ENCODE results near the gene ATOH8.

Gene ATOH8

GRCh38 chr2:85735691-85736090 lies 18.1 kb upstream of the ATOH8 start:
- H3K27ac ChIP-seq, result no peak overlapping the region

GRCh38 chr2:85736456-85737355 lies 17.1 kb upstream of the ATOH8 start:
- Histone ChIP-seq H3K4me3 (IDR thresholded peaks at IDR 0.05; ENCODE audit: insufficient read depth, low read depth, low read length) (no peak overlapping the region), H3K27me3 (ENCODE audit: insufficient read depth, low read depth) (no peaks in the 10 kb centered on the region; the same call in 1 of the 2 replicates), H3K4me1 (ENCODE audit: low read depth, poor library complexity, severe bottlenecking) (no peaks in the 10 kb centered on the region), H4K20me1 (ENCODE audit: insufficient read depth) (no peaks in the 10 kb centered on the region), H3K9ac (no peak overlapping the region), H3K27ac (no peak overlapping the region), H2AFZ (ENCODE audit: low read depth) (no peak overlapping the region), H3K79me2 (ENCODE audit: insufficient read depth, low read depth) (no peaks in the 10 kb centered on the region), H3K36me3 (ENCODE audit: insufficient read depth) (no peaks in the 10 kb centered on the region), H3K4me2 (no peak overlapping the region)
- no peak for TF ChIP-seq CTCF (conservative IDR thresholded peaks at IDR 0.05; ENCODE audit: low read depth, low read length)

More at GRCh38 chr2:85735691-85736090, 18.1 kb upstream of the ATOH8 start:
- H3K4me3 ChIP-seq (IDR thresholded peaks at IDR 0.05; ENCODE audit: insufficient read depth, low read depth, low read length), result no peak overlapping the region
- TF ChIP-seq CTCF (conservative IDR thresholded peaks at IDR 0.05; ENCODE audit: low read depth, low read length), result no peak
- no peak overlapping the region for H3K9ac ChIP-seq
- no peak overlapping the region for H2AFZ ChIP-seq (ENCODE audit: low read depth)
- H3K4me2 ChIP-seq, result no peak overlapping the region
- H4K20me1 ChIP-seq (ENCODE audit: insufficient read depth), result no peaks in the 10 kb centered on the region
- no peaks in the 10 kb centered on the region for H3K36me3 ChIP-seq (ENCODE audit: insufficient read depth)
- no peaks in the 10 kb centered on the region for H3K79me2 ChIP-seq (ENCODE audit: insufficient read depth, low read depth)
- no peaks in the 10 kb centered on the region; the same call in 1 of the 2 replicates for H3K27me3 ChIP-seq (ENCODE audit: insufficient read depth, low read depth)
- H3K4me1 ChIP-seq (ENCODE audit: low read depth, poor library complexity, severe bottlenecking), result no peaks in the 10 kb centered on the region

GRCh38 chr2:85737481-85737880 lies 16.3 kb upstream of the ATOH8 start:
- H4K20me1 ChIP-seq (ENCODE audit: insufficient read depth), result no peaks in the 10 kb centered on the region
- H3K27me3 ChIP-seq (ENCODE audit: insufficient read depth, low read depth), result no peaks in the 10 kb centered on the region; the same call in 1 of the 2 replicates
- no peak overlapping the region for H3K4me3 ChIP-seq (IDR thresholded peaks at IDR 0.05; ENCODE audit: insufficient read depth, low read depth, low read length)
- no peak overlapping the region for H3K9ac ChIP-seq
- H3K4me2 ChIP-seq, result no peak overlapping the region
- no peak overlapping the region for H3K27ac ChIP-seq
- H3K4me1 ChIP-seq (ENCODE audit: low read depth, poor library complexity, severe bottlenecking), result no peaks in the 10 kb centered on the region
- H3K36me3 ChIP-seq (ENCODE audit: insufficient read depth), result no peaks in the 10 kb centered on the region
- H2AFZ ChIP-seq (ENCODE audit: low read depth), result no peak overlapping the region
- TF ChIP-seq CTCF (conservative IDR thresholded peaks at IDR 0.05; ENCODE audit: low read depth, low read length), result no peak
- H3K79me2 ChIP-seq (ENCODE audit: insufficient read depth, low read depth), result no peaks in the 10 kb centered on the region

- no peaks in the 10 kb centered on the region for H3K36me3 ChIP-seq (ENCODE audit: insufficient read depth)
- H3K27ac ChIP-seq, result no peak overlapping the region
- H3K4me2 ChIP-seq, result no peak overlapping the region
- TF ChIP-seq CTCF (conservative IDR thresholded peaks at IDR 0.05; ENCODE audit: low read depth, low read length), result no peak
- no peak overlapping the region for H3K4me3 ChIP-seq (IDR thresholded peaks at IDR 0.05; ENCODE audit: insufficient read depth, low read depth, low read length)
- H3K79me2 ChIP-seq (ENCODE audit: insufficient read depth, low read depth), result no peaks in the 10 kb centered on the region
- no peak overlapping the region for H3K9ac ChIP-seq
- H4K20me1 ChIP-seq (ENCODE audit: insufficient read depth), result no peaks in the 10 kb centered on the region
- no peak overlapping the region for H2AFZ ChIP-seq (ENCODE audit: low read depth)
- H3K4me1 ChIP-seq (ENCODE audit: low read depth, poor library complexity, severe bottlenecking), result no peaks in the 10 kb centered on the region
- H3K27me3 ChIP-seq (ENCODE audit: insufficient read depth, low read depth), result peaks cover 2% of the 10 kb centered on the region; the same call in 1 of the 2 replicates
Observed at GRCh38 chr2:85737961-85738360, 15.8 kb upstream of the ATOH8 start.

Data from KMS-11 (cell line).